ENCODE measurements around the gene TBX15. TPM values are rescaled to one million over a fixed set of nuclear protein-coding genes. Genes with fewer than 3 reads are reported as not detected.

The TBX15 gene
- total and polyA plus RNA-seq, 9 of the 15 experiments (the other 6 are each of a cell fraction or from before 2014, with no cell fraction given) = 0.03 to 3.4 (median 2.3) TPM

DNA sequence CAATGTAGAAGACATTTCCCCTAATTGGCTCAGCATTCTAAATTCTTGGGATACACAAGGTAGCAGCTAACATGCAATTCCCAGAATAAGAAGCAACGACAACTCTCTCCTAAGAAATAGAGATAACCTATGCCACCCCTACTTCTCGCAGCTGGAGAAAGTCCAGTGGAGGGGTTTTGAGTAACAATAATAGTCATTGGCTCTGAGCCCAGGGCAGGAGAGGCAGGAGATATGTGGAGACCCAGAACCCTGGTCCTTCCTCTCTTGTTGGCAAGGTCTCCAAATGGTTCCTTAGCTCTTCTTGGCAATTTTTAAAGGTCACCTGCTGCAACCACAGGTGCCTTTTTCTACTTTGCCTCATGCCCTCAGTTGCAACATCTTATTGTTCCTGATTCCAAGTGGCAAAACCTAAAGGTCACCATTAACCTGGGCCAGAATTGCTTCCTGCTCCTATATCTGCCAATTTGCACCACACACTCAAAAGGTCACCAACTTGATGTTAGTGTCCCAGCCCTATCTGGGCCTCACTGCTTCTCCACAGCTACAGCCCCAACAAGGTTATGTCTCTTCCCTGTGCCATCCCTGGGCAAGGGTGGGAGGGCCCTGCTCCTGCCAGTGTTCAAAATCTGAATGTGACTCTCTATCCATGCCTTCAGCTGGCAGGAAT, 36.7 kb downstream of the TBX15 start:
- Histone ChIP-seq H3K36me3 (ENCODE audit: control insufficient read depth, insufficient read depth, low read length) (no peaks in the 10 kb centered on the region), H3K9me3 (replicated peaks; ENCODE audit: control insufficient read depth, insufficient read depth, low read depth, low read length) (no peaks in the 10 kb centered on the region), H2AFZ (ENCODE audit: low read depth, low read length) (no peak overlapping the region), H3K4me1 (replicated peaks in 1 of 2; ENCODE audit: control insufficient read depth in 2 of 2, insufficient read depth in 2 of 2, low read length in 2 of 2) (no peaks in the 10 kb centered on the region; a peak in 1 of 5 replicates), H3K9me1 (ENCODE audit: control insufficient read depth, insufficient read depth, low read length) (no peaks in the 10 kb centered on the region), H3K27ac (ENCODE audit: extremely low read depth, low read depth, low read length) (no peak overlapping the region), H3K4me2 (ENCODE audit: insufficient read depth, low read length) (no peak overlapping the region), H3K79me2 (ENCODE audit: control insufficient read depth, insufficient read depth, low read length) (no peaks in the 10 kb centered on the region), H3K9ac (ENCODE audit: insufficient read depth in 1 of 2, low read depth in 2 of 2, low read length in 2 of 2) (no peak overlapping the region), H3K4me3 (no peak overlapping the region), H3K27me3 (ENCODE audit: control insufficient read depth in 2 of 2, insufficient read depth in 2 of 2, low read length in 2 of 2) (no peaks in the 10 kb centered on the region), H4K20me1 (replicated peaks; ENCODE audit: control insufficient read depth, insufficient read depth, low read length) (no peaks in the 10 kb centered on the region)
- 0% methylated on average over 2 of the region's 2 CpGs for WGBS (ENCODE audit: insufficient coverage, low coverage, missing lambda C conversion rate)
- ChIA-PET CTCF (ENCODE audit: low intra/inter-chr PET ratio) (no interaction called here), POLR2A (no interaction called here)
- intact Hi-C loops (cut with micrococcal nuclease) (no loop called here), in situ Hi-C loops (cut with MboI) (no loop called here)
- no peak for FAIRE-seq
- DNase-seq (ENCODE audit: extremely low read depth in 1 of 4, low spot score in 3 of 4) = peak in 1 of 4 experiments; percentile 11
- no TSS peak for BruUV-seq (replicated peaks)
- ATAC-seq = no peak
- TF ChIP-seq SMAD4 (CRISPR knock-in tag; conservative IDR thresholded peaks at IDR 0.05) (0 out of 2 replicates have a peak, but pooled peaks have one; percentile 40), LCOR (CRISPR knock-in tag; IDR thresholded peaks at IDR 0.05) (no peak), CXXC5 (CRISPR knock-in tag; IDR thresholded peaks at IDR 0.05) (peak; percentile 66), SRF (CRISPR knock-in tag; IDR thresholded peaks at IDR 0.05) (no peak), MAZ (CRISPR knock-in tag; conservative IDR thresholded peaks at IDR 0.05 in 1 of 2, IDR thresholded peaks at IDR 0.05 in 1 of 2) (0 out of 4 replicates have a peak, but pooled peaks of 1 of the 2 experiments have one; percentile 32), XRCC5 (IDR thresholded peaks at IDR 0.05; ENCODE audit: low read depth, low read length) (no peak), RB1 (IDR thresholded peaks at IDR 0.05; ENCODE audit: low read depth) (no peak), HDAC6 (IDR thresholded peaks at IDR 0.05; ENCODE audit: low read depth, low read length) (no peak), ZNF41 (CRISPR knock-in tag; conservative IDR thresholded peaks at IDR 0.05) (no peak), HIVEP1 (CRISPR knock-in tag; IDR thresholded peaks at IDR 0.05) (no peak), POLR2H (tag; IDR thresholded peaks at IDR 0.05; ENCODE audit: low read depth) (0 out of 2 replicates have a peak, but pooled peaks have one; percentile 2)
- TF ChIP-seq, protein P1, sequence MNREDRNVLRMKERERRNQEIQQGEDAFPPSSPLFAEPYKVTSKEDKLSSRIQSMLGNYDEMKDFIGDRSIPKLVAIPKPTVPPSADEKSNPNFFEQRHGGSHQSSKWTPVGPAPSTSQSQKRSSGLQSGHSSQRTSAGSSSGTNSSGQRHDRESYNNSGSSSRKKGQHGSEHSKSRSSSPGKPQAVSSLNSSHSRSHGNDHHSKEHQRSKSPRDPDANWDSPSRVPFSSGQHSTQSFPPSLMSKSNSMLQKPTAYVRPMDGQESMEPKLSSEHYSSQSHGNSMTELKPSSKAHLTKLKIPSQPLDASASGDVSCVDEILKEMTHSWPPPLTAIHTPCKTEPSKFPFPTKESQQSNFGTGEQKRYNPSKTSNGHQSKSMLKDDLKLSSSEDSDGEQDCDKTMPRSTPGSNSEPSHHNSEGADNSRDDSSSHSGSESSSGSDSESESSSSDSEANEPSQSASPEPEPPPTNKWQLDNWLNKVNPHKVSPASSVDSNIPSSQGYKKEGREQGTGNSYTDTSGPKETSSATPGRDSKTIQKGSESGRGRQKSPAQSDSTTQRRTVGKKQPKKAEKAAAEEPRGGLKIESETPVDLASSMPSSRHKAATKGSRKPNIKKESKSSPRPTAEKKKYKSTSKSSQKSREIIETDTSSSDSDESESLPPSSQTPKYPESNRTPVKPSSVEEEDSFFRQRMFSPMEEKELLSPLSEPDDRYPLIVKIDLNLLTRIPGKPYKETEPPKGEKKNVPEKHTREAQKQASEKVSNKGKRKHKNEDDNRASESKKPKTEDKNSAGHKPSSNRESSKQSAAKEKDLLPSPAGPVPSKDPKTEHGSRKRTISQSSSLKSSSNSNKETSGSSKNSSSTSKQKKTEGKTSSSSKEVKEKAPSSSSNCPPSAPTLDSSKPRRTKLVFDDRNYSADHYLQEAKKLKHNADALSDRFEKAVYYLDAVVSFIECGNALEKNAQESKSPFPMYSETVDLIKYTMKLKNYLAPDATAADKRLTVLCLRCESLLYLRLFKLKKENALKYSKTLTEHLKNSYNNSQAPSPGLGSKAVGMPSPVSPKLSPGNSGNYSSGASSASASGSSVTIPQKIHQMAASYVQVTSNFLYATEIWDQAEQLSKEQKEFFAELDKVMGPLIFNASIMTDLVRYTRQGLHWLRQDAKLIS (CRISPR knock-in tag; IDR thresholded peaks at IDR 0.05) = no peak
- TF ChIP-seq, protein P2, sequence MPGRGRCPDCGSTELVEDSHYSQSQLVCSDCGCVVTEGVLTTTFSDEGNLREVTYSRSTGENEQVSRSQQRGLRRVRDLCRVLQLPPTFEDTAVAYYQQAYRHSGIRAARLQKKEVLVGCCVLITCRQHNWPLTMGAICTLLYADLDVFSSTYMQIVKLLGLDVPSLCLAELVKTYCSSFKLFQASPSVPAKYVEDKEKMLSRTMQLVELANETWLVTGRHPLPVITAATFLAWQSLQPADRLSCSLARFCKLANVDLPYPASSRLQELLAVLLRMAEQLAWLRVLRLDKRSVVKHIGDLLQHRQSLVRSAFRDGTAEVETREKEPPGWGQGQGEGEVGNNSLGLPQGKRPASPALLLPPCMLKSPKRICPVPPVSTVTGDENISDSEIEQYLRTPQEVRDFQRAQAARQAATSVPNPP (IDR thresholded peaks at IDR 0.05; ENCODE audit: borderline replicate concordance, insufficient read depth, insufficient read length) = no peak
- TF ChIP-seq, protein P3, sequence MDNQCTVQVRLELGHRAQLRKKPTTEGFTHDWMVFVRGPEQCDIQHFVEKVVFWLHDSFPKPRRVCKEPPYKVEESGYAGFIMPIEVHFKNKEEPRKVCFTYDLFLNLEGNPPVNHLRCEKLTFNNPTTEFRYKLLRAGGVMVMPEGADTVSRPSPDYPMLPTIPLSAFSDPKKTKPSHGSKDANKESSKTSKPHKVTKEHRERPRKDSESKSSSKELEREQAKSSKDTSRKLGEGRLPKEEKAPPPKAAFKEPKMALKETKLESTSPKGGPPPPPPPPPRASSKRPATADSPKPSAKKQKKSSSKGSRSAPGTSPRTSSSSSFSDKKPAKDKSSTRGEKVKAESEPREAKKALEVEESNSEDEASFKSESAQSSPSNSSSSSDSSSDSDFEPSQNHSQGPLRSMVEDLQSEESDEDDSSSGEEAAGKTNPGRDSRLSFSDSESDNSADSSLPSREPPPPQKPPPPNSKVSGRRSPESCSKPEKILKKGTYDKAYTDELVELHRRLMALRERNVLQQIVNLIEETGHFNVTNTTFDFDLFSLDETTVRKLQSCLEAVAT (IDR thresholded peaks at IDR 0.05) = no peak
